Kidney epithelial cell (primary cell): ENCODE measurements around the gene KNDC1. TPM values are rescaled to one million over a fixed set of nuclear protein-coding genes. Genes with fewer than 3 reads are reported as not detected.

ENCODE experiments used
- DNase-seq: peaks from one replicate; pipeline ENCODE4 v3.0.0-alpha.2; 2010; ENCODE audit warnings: low read depth
- H3K27me3 ChIP-seq: 2 replicates; pipeline ENCODE4 v1.6.0; 2011; ENCODE audit warnings: low read length; ENCODE audit not compliant: control insufficient read depth, insufficient read depth
- H3K36me3 ChIP-seq: 2 replicates; pipeline ENCODE4 v1.5.1; 2011; ENCODE audit warnings: low read length; ENCODE audit not compliant: control insufficient read depth, insufficient read depth
- H3K4me3 ChIP-seq: 2 replicates; pipeline ENCODE4 v1.5.1; 2011; ENCODE audit warnings: low read depth, mild to moderate bottlenecking, control low read depth, low read length
- CTCF ChIP-seq: IDR thresholded peaks from 2 replicates; pipeline ENCODE4 v1.5.1; 2011; ENCODE audit warnings: mild to moderate bottlenecking, moderate library complexity, low read length, control low read depth, inconsistent platforms; ENCODE audit not compliant: insufficient read depth, poor library complexity, severe bottlenecking
- total RNA-seq: library from RNA; depleted of rRNA; stranded (reverse); fragments of >200 nt; gene quantifications from 2 replicates; pipeline ENCODE4 v1.2.3, GENCODE V29; 2015

KNDC1 gene
- total RNA-seq, 1 donor from 2014 or later = 0.13 TPM

GRCh38 chr10:133195611-133196010 lies 35.6 kb downstream of the KNDC1 start:
- DNase-seq = no peak
- no peak overlapping the region for H3K4me3 ChIP-seq
- TF ChIP-seq CTCF = no peak
- H3K36me3 ChIP-seq = no peaks in the 10 kb centered on the region
- no peaks in the 10 kb centered on the region for H3K27me3 ChIP-seq

GRCh38 chr10:133196221-133196915 lies 36.3 kb downstream of the KNDC1 start:
- Histone ChIP-seq H3K36me3 (no peaks in the 10 kb centered on the region), H3K4me3 (no peak overlapping the region), H3K27me3 (no peaks in the 10 kb centered on the region)
- TF ChIP-seq CTCF = no peak
- DNase-seq = no peak

GRCh38 chr10:133196936-133197758 lies 37.1 kb downstream of the KNDC1 start:
- Histone ChIP-seq H3K27me3 (no peaks in the 10 kb centered on the region), H3K36me3 (no peaks in the 10 kb centered on the region), H3K4me3 (no peak overlapping the region)
- no peak for TF ChIP-seq CTCF
- DNase-seq = no peak

- no peak for TF ChIP-seq CTCF
- Histone ChIP-seq H3K4me3 (no peak overlapping the region), H3K27me3 (no peaks in the 10 kb centered on the region), H3K36me3 (no peaks in the 10 kb centered on the region)
- DNase-seq = no peak
These were observed 37.8 kb downstream of the KNDC1 start for GRCh38 chr10:133197786-133198185.

GRCh38 chr10:133198206-133198605 lies 38.2 kb downstream of the KNDC1 start:
- H3K27me3 ChIP-seq = no peaks in the 10 kb centered on the region
- no peak for TF ChIP-seq CTCF
- H3K4me3 ChIP-seq = no peak overlapping the region
- DNase-seq = no peak
- no peaks in the 10 kb centered on the region for H3K36me3 ChIP-seq
